Mucosa of descending colon (tissue), 3 donors: ENCODE results near the gene CCDC85C. TPM values are rescaled to one million over a fixed set of nuclear protein-coding genes. Genes with fewer than 3 reads are reported as not detected.
A peak's percentile ranks its signal among the peaks of the same experiment; 100 is the strongest.

Source experiments
- ATAC-seq: fragments of 200-7000 bp; cut with Tn5 transposase; one replicate; pipeline ENCODE4 v1.9.1; 2020; ENCODE audit warnings: mild to moderate bottlenecking, moderate library complexity
- DNase-seq, 3 donors: peaks; one replicate each; pipeline ENCODE4 v3.0.0-alpha.2; 2020
- H3K36me3 ChIP-seq: fragments of 200-600 bp; one replicate; pipeline ENCODE4 v1.8.0; 2021; ENCODE audit warnings: low read depth, mild to moderate bottlenecking
- H3K4me1 ChIP-seq: fragments of 200-600 bp; one replicate; pipeline ENCODE4 v1.8.0; 2021; ENCODE audit warnings: low read depth, mild to moderate bottlenecking
- H3K4me3 ChIP-seq: fragments of 200-600 bp; one replicate; pipeline ENCODE4 v1.8.0; 2021; ENCODE audit warnings: mild to moderate bottlenecking
- H3K9me3 ChIP-seq: fragments of 200-600 bp; one replicate; pipeline ENCODE4 v1.8.0; 2021; ENCODE audit warnings: mild to moderate bottlenecking
- intact Hi-C, 2 donors: fragments of 100-400 bp; cut with DNase I in 1 of 2; cut with micrococcal nuclease in 1 of 2; formaldehyde crosslinking; loops; one replicate each; pipeline versions ENCODE4 v1.11.0 to v1.11.1; 2022; cut with DNase I, micrococcal nuclease
- total RNA-seq, 3 donors: library from RNA; stranded (reverse); fragmentation: NEBNext Ultra II Directional in 2 of 3; extraction: Animal tissue kit (Norgen Biotek cat#: 25700) in 2 of 3; gene quantifications; one replicate each; pipeline versions ENCODE4 v1.2.1 to v1.2.4, GENCODE V29; 2021 to 2023
- TF ChIP-seq, protein P1 (sequence below): fragments of 200-600 bp; IDR thresholded peaks from one replicate; pipeline ENCODE4 v1.8.0; 2022; ENCODE audit warnings: antibody characterized with exemption, mild to moderate bottlenecking
- donor health status: DM: no; HTN: no; CAD: no; lungs with moderate emphysema.
- donor health status: DM: no; HTN: no; CAD: no.
- donor health status: DM: no; HTN: yes; CAD: no.

Gene CCDC85C
- total RNA-seq, 3 donors from 2014 or later = 66.2 to 102 (median 66.2) TPM

GRCh38 chr14:99527026-99527425 lies 77.0 kb downstream of the CCDC85C start:
- Histone ChIP-seq H3K36me3 (no peaks in the 10 kb centered on the region), H3K4me3 (no peak overlapping the region), H3K4me1 (peaks cover 28% of the 10 kb centered on the region), H3K9me3 (no peaks in the 10 kb centered on the region)
- intact Hi-C loops = no loop called here
- DNase-seq (no peak), ATAC-seq (no peak)
- TF ChIP-seq, protein P1, sequence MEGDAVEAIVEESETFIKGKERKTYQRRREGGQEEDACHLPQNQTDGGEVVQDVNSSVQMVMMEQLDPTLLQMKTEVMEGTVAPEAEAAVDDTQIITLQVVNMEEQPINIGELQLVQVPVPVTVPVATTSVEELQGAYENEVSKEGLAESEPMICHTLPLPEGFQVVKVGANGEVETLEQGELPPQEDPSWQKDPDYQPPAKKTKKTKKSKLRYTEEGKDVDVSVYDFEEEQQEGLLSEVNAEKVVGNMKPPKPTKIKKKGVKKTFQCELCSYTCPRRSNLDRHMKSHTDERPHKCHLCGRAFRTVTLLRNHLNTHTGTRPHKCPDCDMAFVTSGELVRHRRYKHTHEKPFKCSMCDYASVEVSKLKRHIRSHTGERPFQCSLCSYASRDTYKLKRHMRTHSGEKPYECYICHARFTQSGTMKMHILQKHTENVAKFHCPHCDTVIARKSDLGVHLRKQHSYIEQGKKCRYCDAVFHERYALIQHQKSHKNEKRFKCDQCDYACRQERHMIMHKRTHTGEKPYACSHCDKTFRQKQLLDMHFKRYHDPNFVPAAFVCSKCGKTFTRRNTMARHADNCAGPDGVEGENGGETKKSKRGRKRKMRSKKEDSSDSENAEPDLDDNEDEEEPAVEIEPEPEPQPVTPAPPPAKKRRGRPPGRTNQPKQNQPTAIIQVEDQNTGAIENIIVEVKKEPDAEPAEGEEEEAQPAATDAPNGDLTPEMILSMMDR = no peak

DNA sequence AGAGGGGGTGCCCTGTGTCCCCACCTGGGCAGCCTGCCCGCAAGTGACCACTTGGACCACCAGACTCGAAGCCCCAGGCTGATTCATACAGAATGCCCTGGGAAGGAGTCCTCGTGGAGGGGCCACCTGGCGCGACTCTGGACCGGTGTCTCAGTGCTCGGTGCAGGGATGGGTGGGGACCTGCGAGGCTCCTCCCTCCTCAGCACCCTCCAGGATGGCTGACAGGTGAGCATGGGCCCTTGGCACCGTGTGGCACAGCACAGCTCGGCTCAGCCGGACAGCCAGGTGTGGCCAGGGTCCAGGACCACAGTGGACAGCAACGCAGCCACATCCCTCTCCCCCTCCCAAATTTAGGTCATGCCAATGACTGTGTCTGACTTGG lies 78.3 kb downstream of the CCDC85C start:
- intact Hi-C loops = no loop called here
- ATAC-seq (no peak), DNase-seq (peak in 1 of 3 donors; percentile 27)
- peaks cover 28% of the 10 kb centered on the region for H3K4me1 ChIP-seq
- TF ChIP-seq, protein P1 = no peak
- H3K36me3 ChIP-seq = no peaks in the 10 kb centered on the region
- no peaks in the 10 kb centered on the region for H3K9me3 ChIP-seq
- H3K4me3 ChIP-seq = no peak overlapping the region

GRCh38 chr14:99524804-99525698 lies 79.0 kb downstream of the CCDC85C start:
- no peaks in the 10 kb centered on the region for H3K36me3 ChIP-seq
- peak in 2 of 3 donors; percentile 39 to 47 for DNase-seq
- intact Hi-C loops = no loop called here

GRCh38 chr14:99524091-99524661 lies 79.8 kb downstream of the CCDC85C start:
- TF ChIP-seq, protein P1 = no peak
- no peaks in the 10 kb centered on the region for H3K36me3 ChIP-seq
- no peak overlapping the region for H3K4me3 ChIP-seq
- peaks cover 28% of the 10 kb centered on the region for H3K4me1 ChIP-seq
- DNase-seq (peak in 2 of 3 donors; percentile 60 to 64), ATAC-seq (peak; percentile 55)
- intact Hi-C loops = no loop called here
- H3K9me3 ChIP-seq = no peaks in the 10 kb centered on the region

More at GRCh38 chr14:99524804-99525698, 79.0 kb downstream of the CCDC85C start:
- H3K9me3 ChIP-seq = no peaks in the 10 kb centered on the region
- ATAC-seq = peak; percentile 72
- TF ChIP-seq, protein P1 = no peak
- no peak overlapping the region for H3K4me3 ChIP-seq
- H3K4me1 ChIP-seq = peaks cover 28% of the 10 kb centered on the region

DNA sequence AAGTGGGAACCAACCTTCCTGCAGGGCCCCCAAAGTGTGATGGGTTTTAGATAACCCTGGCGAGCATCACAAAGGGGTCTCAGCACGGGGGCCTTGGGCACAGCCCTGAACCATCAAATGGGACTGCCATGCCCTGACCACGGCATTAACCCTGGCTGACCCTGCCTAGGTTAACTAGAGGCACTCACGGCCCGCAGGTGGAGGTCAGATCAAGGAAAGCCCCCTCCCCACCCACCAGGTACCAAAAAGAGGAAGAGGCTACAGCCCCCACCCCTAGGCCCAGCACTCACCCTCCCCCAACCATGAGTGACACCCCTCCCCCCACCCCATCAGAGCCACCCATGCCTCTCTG lies 80.3 kb downstream of the CCDC85C start:
- DNase-seq (no peak), ATAC-seq (no peak)
- TF ChIP-seq, protein P1 = no peak
- no peaks in the 10 kb centered on the region for H3K36me3 ChIP-seq
- H3K4me3 ChIP-seq = no peak overlapping the region
- H3K4me1 ChIP-seq = peaks cover 29% of the 10 kb centered on the region
- H3K9me3 ChIP-seq = no peaks in the 10 kb centered on the region
- intact Hi-C loops = no loop called here
